A673 (cell line): ENCODE measurements around the gene SLC25A26. TPM values are rescaled to one million over a fixed set of nuclear protein-coding genes. Genes with fewer than 3 reads are reported as not detected.

ENCODE experiments used
- BruUV-seq: library from RNA; stranded (reverse); fragments of 400-500 nt; replicated peaks from 2 replicates; lab custom pipeline; 2021; lab: Mats Ljungman, UMichigan
- CTCF ChIA-PET: fragments of 300-600 bp; sonication (Branson Sonifier 250); formaldehyde crosslinking; loops from one replicate; lab custom pipeline; 2022; ENCODE audit warnings: antibody characterized with exemption; lab: Charles Lee
- POLR2A ChIA-PET: fragments of 300-600 bp; sonication (Branson Sonifier 250); formaldehyde crosslinking; loops from one replicate; lab custom pipeline; 2022; ENCODE audit warnings: antibody characterized with exemption; ENCODE audit not compliant: low non-redundant PET; lab: Charles Lee
- DNase-seq: peaks from one replicate; pipeline ENCODE4 v3.0.0-alpha.2; 2015; ENCODE audit warnings: low spot score
- H3K27ac ChIP-seq: fragments of 200-600 bp; sonication (generic); 2 replicates; pipeline ENCODE4 v1.5.1; 2016; ENCODE audit warnings: mixed run types, low read depth, mild to moderate bottlenecking, mixed read lengths, antibody characterized with exemption, low read length; ENCODE audit not compliant: poor library complexity, severe bottlenecking
- H3K27me3 ChIP-seq: fragments of 200-600 bp; sonication (generic); replicated peaks from 2 replicates; pipeline ENCODE4 v1.6.1; 2017; ENCODE audit warnings: mixed run types, low read depth, mild to moderate bottlenecking, mixed read lengths, antibody characterized with exemption, low read length; ENCODE audit not compliant: insufficient read depth, poor library complexity
- H3K36me3 ChIP-seq: fragments of 200-600 bp; sonication (generic); 2 replicates; pipeline ENCODE4 v1.6.1; 2016; ENCODE audit warnings: mixed run types, mild to moderate bottlenecking, mixed read lengths, antibody characterized with exemption, low read length; ENCODE audit not compliant: insufficient read depth, poor library complexity, severe bottlenecking
- H3K4me1 ChIP-seq: fragments of 200-600 bp; sonication (generic); 2 replicates; pipeline ENCODE4 v1.6.1; 2017; ENCODE audit warnings: mixed run types, mild to moderate bottlenecking, mixed read lengths, antibody characterized with exemption, low read length; ENCODE audit not compliant: insufficient read depth, poor library complexity, severe bottlenecking
- H3K4me3 ChIP-seq: fragments of 200-600 bp; sonication (generic); 2 replicates; pipeline ENCODE4 v1.5.1; 2016; ENCODE audit warnings: low read depth, mixed run types, mild to moderate bottlenecking, mixed read lengths, low read length; ENCODE audit not compliant: poor library complexity, severe bottlenecking
- H3K9me3 ChIP-seq: fragments of 200-600 bp; sonication (generic); 2 replicates; pipeline ENCODE4 v1.6.1; 2016; ENCODE audit warnings: mixed run types, low read depth, mild to moderate bottlenecking, mixed read lengths, antibody characterized with exemption, low read length; ENCODE audit not compliant: poor library complexity, severe bottlenecking
- CTCF ChIP-seq: fragments of 300-800, 200-600 bp; sonication (generic); conservative IDR thresholded peaks from 2 replicates; pipeline ENCODE4 v1.5.1; 2017; ENCODE audit warnings: low read depth, mild to moderate bottlenecking, antibody characterized with exemption, low read length, moderate library complexity, mixed read lengths
- EZH2 ChIP-seq: fragments of 200-600 bp; sonication (generic); IDR thresholded peaks from 2 replicates; pipeline ENCODE4 v1.6.1; 2017; ENCODE audit warnings: borderline replicate concordance, low read depth, mild to moderate bottlenecking, mixed read lengths, antibody characterized with exemption, low read length; ENCODE audit not compliant: poor library complexity, severe bottlenecking
- intact Hi-C: fragments of 100-400 bp; cut with micrococcal nuclease; formaldehyde crosslinking; loops from one replicate; pipeline ENCODE4 v1.10.0; 2022; ENCODE audit not compliant: unreplicated experiment
- total RNA-seq: library from RNA; stranded (reverse); gene quantifications from 2 replicates; pipeline ENCODE4 v1.2.3, GENCODE V29; 2021

The SLC25A26 gene
- total RNA-seq, 1 experiment from 2014 or later = 8.9 TPM

GRCh38 chr3:66392512-66392911 lies 171.7 kb downstream of the SLC25A26 start:
- ChIA-PET CTCF (no interaction called here), POLR2A (no interaction called here)
- Histone ChIP-seq H3K9me3 (no peaks in the 10 kb centered on the region), H3K36me3 (peaks cover 3% of the 10 kb centered on the region), H3K4me1 (no peaks in the 10 kb centered on the region), H3K27ac (no peak overlapping the region), H3K27me3 (no peaks in the 10 kb centered on the region), H3K4me3 (no peak overlapping the region)
- BruUV-seq = no TSS peak
- no peak for DNase-seq
- intact Hi-C loops = no loop called here
- TF ChIP-seq EZH2 (no peak), CTCF (no peak)

GRCh38 chr3:66392966-66393332 lies 172.1 kb downstream of the SLC25A26 start:
- Histone ChIP-seq H3K27me3 (no peaks in the 10 kb centered on the region), H3K9me3 (no peaks in the 10 kb centered on the region), H3K36me3 (peaks cover 3% of the 10 kb centered on the region), H3K27ac (no peak overlapping the region), H3K4me1 (peaks cover 1% of the 10 kb centered on the region), H3K4me3 (no peak overlapping the region)
- intact Hi-C loops = no loop called here
- TF ChIP-seq EZH2 (no peak), CTCF (no peak)
- CTCF ChIA-PET = no interaction called here
- no peak for DNase-seq
- no TSS peak for BruUV-seq
- POLR2A ChIA-PET = no interaction called here

- Histone ChIP-seq H3K9me3 (no peaks in the 10 kb centered on the region), H3K4me1 (peaks cover 6% of the 10 kb centered on the region), H3K4me3 (no peak overlapping the region), H3K36me3 (peaks cover under 1% of the 10 kb centered on the region), H3K27me3 (no peaks in the 10 kb centered on the region), H3K27ac (no peak overlapping the region)
- POLR2A ChIA-PET = no interaction called here
- intact Hi-C loops = no loop called here
- CTCF ChIA-PET = no interaction called here
- no TSS peak for BruUV-seq
- no peak for DNase-seq
- TF ChIP-seq EZH2 (no peak), CTCF (no peak)
These were observed 172.7 kb downstream of the SLC25A26 start for GRCh38 chr3:66393333-66394005.
